ENCODE results near the gene S1PR3.

S1PR3 gene

GRCh38 chr9:88995627-88996026 lies 4.4 kb downstream of the S1PR3 start:
- no peak overlapping the region for H3K4me3 Mint-ChIP-seq
- H3K27me3 Mint-ChIP-seq, result peaks cover 32% of the 10 kb centered on the region
- no peaks in the 10 kb centered on the region for H3K36me3 Mint-ChIP-seq
- H3K9me3 Mint-ChIP-seq, result no peaks in the 10 kb centered on the region
- no peak overlapping the region for H3K27ac Mint-ChIP-seq
- H3K4me1 Mint-ChIP-seq, result peaks cover 7% of the 10 kb centered on the region

- Mint-ChIP-seq H3K36me3 (no peaks in the 10 kb centered on the region), H3K4me1 (peaks cover 12% of the 10 kb centered on the region), H3K27ac (no peak overlapping the region), H3K4me3 (no peak overlapping the region), H3K27me3 (peaks cover 32% of the 10 kb centered on the region), H3K9me3 (no peaks in the 10 kb centered on the region)
These were observed 5.0 kb downstream of the S1PR3 start for GRCh38 chr9:88996046-88996920.

GRCh38 chr9:88996921-88997235 lies 5.6 kb downstream of the S1PR3 start:
- Mint-ChIP-seq H3K27me3 (peaks cover 35% of the 10 kb centered on the region), H3K9me3 (no peaks in the 10 kb centered on the region), H3K27ac (no peak overlapping the region), H3K4me3 (no peak overlapping the region), H3K36me3 (no peaks in the 10 kb centered on the region), H3K4me1 (peaks cover 10% of the 10 kb centered on the region)

GRCh38 chr9:88997646-88998045 lies 6.4 kb downstream of the S1PR3 start:
- no peaks in the 10 kb centered on the region for H3K36me3 Mint-ChIP-seq
- H3K27ac Mint-ChIP-seq, result no peak overlapping the region
- no peaks in the 10 kb centered on the region for H3K9me3 Mint-ChIP-seq
- peaks cover 33% of the 10 kb centered on the region for H3K27me3 Mint-ChIP-seq
- H3K4me3 Mint-ChIP-seq, result no peak overlapping the region
- H3K4me1 Mint-ChIP-seq, result peaks cover 5% of the 10 kb centered on the region

- Mint-ChIP-seq H3K27me3 (peaks cover 28% of the 10 kb centered on the region), H3K27ac (no peak overlapping the region), H3K9me3 (no peaks in the 10 kb centered on the region), H3K4me3 (no peak overlapping the region), H3K4me1 (peaks cover 5% of the 10 kb centered on the region), H3K36me3 (no peaks in the 10 kb centered on the region)
These were observed 7.2 kb downstream of the S1PR3 start for GRCh38 chr9:88998503-88998902.

GRCh38 chr9:88998911-88999310 lies 7.6 kb downstream of the S1PR3 start:
- Mint-ChIP-seq H3K36me3 (no peaks in the 10 kb centered on the region), H3K9me3 (no peaks in the 10 kb centered on the region), H3K4me3 (no peak overlapping the region), H3K27ac (no peak overlapping the region), H3K4me1 (peaks cover 5% of the 10 kb centered on the region), H3K27me3 (peaks cover 24% of the 10 kb centered on the region)

- H3K4me1 Mint-ChIP-seq, result peaks cover 5% of the 10 kb centered on the region
- H3K27me3 Mint-ChIP-seq, result peaks cover 14% of the 10 kb centered on the region
- H3K4me3 Mint-ChIP-seq, result no peak overlapping the region
- H3K9me3 Mint-ChIP-seq, result no peaks in the 10 kb centered on the region
- peak overlapping the region; percentile 55 for H3K27ac Mint-ChIP-seq
- no peaks in the 10 kb centered on the region for H3K36me3 Mint-ChIP-seq
These were observed 9.1 kb downstream of the S1PR3 start for GRCh38 chr9:89000371-89000781.

GRCh38 chr9:89000973-89001916 lies 10.0 kb downstream of the S1PR3 start:
- H3K4me1 Mint-ChIP-seq, result peaks cover 5% of the 10 kb centered on the region
- no peak overlapping the region for H3K4me3 Mint-ChIP-seq
- H3K27ac Mint-ChIP-seq, result no peak overlapping the region
- peaks cover 11% of the 10 kb centered on the region for H3K27me3 Mint-ChIP-seq
- H3K9me3 Mint-ChIP-seq, result no peaks in the 10 kb centered on the region
- H3K36me3 Mint-ChIP-seq, result no peaks in the 10 kb centered on the region

- Mint-ChIP-seq H3K36me3 (no peaks in the 10 kb centered on the region), H3K27ac (no peak overlapping the region), H3K27me3 (peaks cover 11% of the 10 kb centered on the region), H3K9me3 (no peaks in the 10 kb centered on the region), H3K4me3 (no peak overlapping the region), H3K4me1 (peaks cover 5% of the 10 kb centered on the region)
These were observed 10.8 kb downstream of the S1PR3 start for GRCh38 chr9:89001917-89002540.

- Mint-ChIP-seq H3K9me3 (no peaks in the 10 kb centered on the region), H3K36me3 (no peaks in the 10 kb centered on the region), H3K27me3 (peaks cover 15% of the 10 kb centered on the region), H3K27ac (no peak overlapping the region), H3K4me3 (no peak overlapping the region), H3K4me1 (peaks cover 5% of the 10 kb centered on the region)
These were observed 11.7 kb downstream of the S1PR3 start for GRCh38 chr9:89002987-89003386.

GRCh38 chr9:89005323-89005722 lies 14.1 kb downstream of the S1PR3 start:
- Mint-ChIP-seq H3K27me3 (peaks cover 15% of the 10 kb centered on the region), H3K9me3 (no peaks in the 10 kb centered on the region), H3K4me1 (peaks cover 5% of the 10 kb centered on the region), H3K36me3 (no peaks in the 10 kb centered on the region), H3K4me3 (no peak overlapping the region), H3K27ac (no peak overlapping the region)

GRCh38 chr9:89006267-89006666 lies 15.0 kb downstream of the S1PR3 start:
- H3K4me1 Mint-ChIP-seq, result no peaks in the 10 kb centered on the region
- peaks cover 15% of the 10 kb centered on the region for H3K27me3 Mint-ChIP-seq
- no peaks in the 10 kb centered on the region for H3K9me3 Mint-ChIP-seq
- no peak overlapping the region for H3K27ac Mint-ChIP-seq
- H3K4me3 Mint-ChIP-seq, result no peak overlapping the region
- no peaks in the 10 kb centered on the region for H3K36me3 Mint-ChIP-seq

- no peak overlapping the region for H3K27ac Mint-ChIP-seq
- no peak overlapping the region for H3K4me3 Mint-ChIP-seq
- H3K36me3 Mint-ChIP-seq, result no peaks in the 10 kb centered on the region
- H3K9me3 Mint-ChIP-seq, result no peaks in the 10 kb centered on the region
- peaks cover 5% of the 10 kb centered on the region for H3K27me3 Mint-ChIP-seq
- no peaks in the 10 kb centered on the region for H3K4me1 Mint-ChIP-seq
These were observed 16.0 kb downstream of the S1PR3 start for GRCh38 chr9:89006996-89007967.

GRCh38 chr9:89008055-89008743 lies 16.9 kb downstream of the S1PR3 start:
- Mint-ChIP-seq H3K27me3 (peaks cover 4% of the 10 kb centered on the region), H3K4me3 (no peak overlapping the region), H3K4me1 (no peaks in the 10 kb centered on the region), H3K27ac (no peak overlapping the region), H3K36me3 (no peaks in the 10 kb centered on the region), H3K9me3 (no peaks in the 10 kb centered on the region)
